GM12873 (cell line): Measurements from ENCODE around the gene GPC3.

Experiments
- CTCF ChIP-seq: IDR thresholded peaks from 2 replicates; pipeline ENCODE4 v1.5.1; 2012; ENCODE audit warnings: low read depth, mild to moderate bottlenecking, moderate library complexity, low read length, control low read depth; ENCODE audit not compliant: insufficient read depth; ENCODE audit errors: missing control alignments

The GPC3 gene

GRCh38 chrX:133646719-133647116 is 338.7 kb downstream of the GPC3 start:
- TF ChIP-seq CTCF, result no peak

GRCh38 chrX:133645977-133646718 is 339.2 kb downstream of the GPC3 start:
- no peak for TF ChIP-seq CTCF

- TF ChIP-seq CTCF, result no peak
These were observed 340.1 kb downstream of the GPC3 start for GRCh38 chrX:133645256-133645655.

- TF ChIP-seq CTCF, result no peak
These were observed 345.0 kb downstream of the GPC3 start for GRCh38 chrX:133640161-133641015.

- TF ChIP-seq CTCF, result no peak
These were observed 345.7 kb downstream of the GPC3 start for GRCh38 chrX:133639726-133640125.

- no peak for TF ChIP-seq CTCF
These were observed 347.1 kb downstream of the GPC3 start for GRCh38 chrX:133638285-133638684.

- TF ChIP-seq CTCF, result no peak
These were observed 347.6 kb downstream of the GPC3 start for GRCh38 chrX:133637765-133638164.
